Midbrain (tissue), 1 donor: ENCODE results near the gene PDE8A.

ENCODE experiments used
- DNase-seq: peaks from one replicate; lab custom pipeline; 2025; lab: John Stamatoyannopoulos, UW

PDE8A gene, protein sequence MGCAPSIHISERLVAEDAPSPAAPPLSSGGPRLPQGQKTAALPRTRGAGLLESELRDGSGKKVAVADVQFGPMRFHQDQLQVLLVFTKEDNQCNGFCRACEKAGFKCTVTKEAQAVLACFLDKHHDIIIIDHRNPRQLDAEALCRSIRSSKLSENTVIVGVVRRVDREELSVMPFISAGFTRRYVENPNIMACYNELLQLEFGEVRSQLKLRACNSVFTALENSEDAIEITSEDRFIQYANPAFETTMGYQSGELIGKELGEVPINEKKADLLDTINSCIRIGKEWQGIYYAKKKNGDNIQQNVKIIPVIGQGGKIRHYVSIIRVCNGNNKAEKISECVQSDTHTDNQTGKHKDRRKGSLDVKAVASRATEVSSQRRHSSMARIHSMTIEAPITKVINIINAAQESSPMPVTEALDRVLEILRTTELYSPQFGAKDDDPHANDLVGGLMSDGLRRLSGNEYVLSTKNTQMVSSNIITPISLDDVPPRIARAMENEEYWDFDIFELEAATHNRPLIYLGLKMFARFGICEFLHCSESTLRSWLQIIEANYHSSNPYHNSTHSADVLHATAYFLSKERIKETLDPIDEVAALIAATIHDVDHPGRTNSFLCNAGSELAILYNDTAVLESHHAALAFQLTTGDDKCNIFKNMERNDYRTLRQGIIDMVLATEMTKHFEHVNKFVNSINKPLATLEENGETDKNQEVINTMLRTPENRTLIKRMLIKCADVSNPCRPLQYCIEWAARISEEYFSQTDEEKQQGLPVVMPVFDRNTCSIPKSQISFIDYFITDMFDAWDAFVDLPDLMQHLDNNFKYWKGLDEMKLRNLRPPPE

DNA sequence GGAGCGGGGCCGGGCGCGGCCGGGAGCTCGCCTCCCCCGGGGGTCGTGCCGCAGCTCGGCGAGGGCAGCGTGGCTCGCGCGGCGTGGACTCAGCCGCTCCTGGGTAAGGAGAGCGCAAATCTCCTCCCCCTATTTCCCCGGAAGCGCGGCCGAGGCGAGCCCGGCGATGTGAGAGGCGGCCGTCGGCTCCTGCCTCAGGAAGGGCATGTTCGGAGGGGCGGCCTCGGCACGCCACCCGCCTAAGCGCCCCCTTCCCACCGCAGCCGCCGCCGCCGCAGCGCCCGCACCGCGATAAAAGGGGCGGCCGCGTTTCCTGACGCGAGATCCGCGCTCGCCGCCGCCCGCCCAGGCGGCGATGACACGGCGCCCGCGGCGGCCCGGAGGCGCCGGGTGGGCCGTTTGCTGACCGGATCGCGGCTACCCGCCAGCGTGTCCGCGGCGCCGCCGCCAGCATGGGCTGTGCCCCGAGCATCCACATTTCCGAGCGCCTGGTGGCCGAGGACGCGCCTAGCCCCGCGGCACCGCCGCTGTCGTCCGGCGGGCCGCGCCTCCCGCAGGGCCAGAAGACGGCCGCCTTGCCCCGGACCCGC is at the start of gene PDE8A:
TSS of gene PDE8A (plus strand) at position 146 of the 590 bp plus-strand sequence. CDS start at position 453, 307 bp downstream.
- no peak for DNase-seq

DNA sequence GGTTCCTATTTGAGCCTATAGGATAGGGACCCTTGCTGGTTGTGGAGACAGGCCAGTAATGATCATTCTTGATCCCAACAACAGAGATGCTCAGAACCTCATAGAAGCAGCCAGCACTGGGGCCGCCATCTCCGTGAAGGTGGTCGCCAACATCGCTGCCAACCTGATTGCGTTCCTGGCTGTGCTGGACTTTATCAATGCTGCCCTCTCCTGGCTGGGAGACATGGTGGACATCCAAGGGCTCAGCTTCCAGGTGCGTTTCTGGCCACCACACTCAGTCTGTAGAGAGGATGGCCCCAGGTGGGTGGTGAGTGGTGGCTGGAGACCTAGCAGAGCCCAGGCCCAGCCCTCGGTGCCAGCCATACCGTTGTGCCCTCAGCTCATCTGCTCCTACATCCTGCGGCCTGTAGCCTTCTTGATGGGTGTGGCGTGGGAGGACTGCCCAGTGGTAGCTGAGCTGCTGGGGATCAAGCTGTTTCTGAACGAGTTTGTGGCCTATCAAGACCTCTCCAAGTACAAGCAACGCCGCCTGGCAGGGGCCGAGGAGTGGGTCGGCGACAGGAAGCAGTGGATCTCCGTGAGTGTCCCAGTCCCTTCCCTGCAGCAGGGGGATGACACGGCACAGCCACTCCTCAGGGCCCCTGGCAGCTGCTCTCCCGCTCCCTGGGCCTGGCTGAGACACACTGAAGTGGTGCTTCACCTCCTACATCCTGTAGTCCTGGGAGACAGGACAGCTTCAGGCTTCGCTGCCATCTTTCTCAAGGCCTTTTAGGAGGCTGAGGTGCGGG is 46.5 kb upstream of the PDE8A start:
- DNase-seq: no peak

DNA sequence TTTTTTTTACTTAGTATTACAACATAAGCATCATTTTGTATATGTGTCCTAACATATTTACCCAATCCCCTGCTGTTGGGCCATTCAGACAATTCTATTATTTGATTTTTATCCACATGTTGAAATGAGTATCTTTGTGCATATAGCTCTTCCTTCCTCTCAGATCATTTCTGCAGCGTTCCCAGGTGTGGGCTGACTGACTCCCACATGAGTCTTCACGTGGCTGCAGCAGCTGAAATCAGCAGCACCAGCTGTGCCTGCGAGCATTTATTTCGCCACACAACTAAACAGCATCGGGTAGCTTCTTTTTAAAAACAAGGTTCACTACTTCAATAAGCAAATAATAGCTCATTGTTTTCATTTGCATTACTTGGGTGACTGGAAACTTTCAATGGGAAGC is 44.5 kb upstream of the PDE8A start:
- no peak for DNase-seq

DNA sequence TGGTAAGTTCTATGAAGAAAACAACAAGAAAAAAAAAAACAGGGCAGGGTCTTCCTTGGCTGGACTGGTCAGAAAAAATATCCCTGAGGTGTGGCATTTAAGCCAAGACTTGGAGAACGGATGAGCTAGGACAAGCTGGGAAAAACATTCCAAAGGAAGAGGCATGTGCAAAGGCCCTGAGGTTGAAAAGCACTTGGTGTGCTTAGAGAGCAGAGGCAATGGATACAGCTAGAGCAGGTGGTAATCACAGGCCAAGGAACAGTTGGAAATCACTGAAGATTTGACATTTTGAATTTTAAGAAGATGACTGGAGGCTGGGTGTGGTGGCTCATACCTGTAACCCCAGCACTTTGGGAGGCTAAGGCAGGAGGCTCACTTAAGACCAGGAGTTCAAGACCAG is 42.9 kb upstream of the PDE8A start:
- no peak for DNase-seq

DNA sequence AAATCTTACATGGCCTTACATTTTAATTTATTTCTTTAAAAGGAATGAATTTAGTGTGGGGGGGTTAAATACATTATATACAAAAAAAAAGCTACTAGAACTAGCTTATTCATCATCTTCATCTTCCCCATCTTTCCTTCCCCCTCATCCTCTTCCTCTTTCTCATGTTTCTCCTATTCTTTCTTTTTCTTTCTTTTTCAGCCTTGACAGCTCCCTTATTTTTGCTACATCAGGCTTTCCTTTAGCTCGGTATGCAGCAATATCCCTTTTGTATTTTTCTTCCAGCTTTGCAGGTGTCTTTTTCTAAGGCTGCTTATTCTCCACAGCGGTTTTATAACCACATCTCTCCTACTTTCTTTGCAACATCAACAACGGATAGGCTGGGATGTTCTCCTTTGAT is 41.3 kb upstream of the PDE8A start:
- DNase-seq: no peak

DNA sequence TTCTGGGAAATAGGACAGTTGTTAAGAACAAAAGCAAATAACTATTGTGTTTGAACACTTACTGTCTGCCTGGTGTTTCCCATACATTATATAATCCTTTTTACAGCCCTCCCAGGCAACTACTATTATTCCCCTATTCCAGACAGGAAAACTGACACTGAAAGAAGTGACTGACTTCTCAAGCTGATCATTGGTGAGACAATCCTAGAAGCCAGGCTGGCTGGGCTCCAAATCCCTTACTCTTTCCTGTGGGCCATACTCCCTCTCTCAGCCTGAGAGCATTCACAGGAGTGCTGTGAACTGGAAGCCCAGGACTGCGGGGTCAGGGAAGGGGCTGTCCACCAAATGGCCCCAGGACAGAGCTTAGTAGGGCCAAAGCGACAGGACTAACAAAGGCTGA is 39.2 kb upstream of the PDE8A start:
- no peak for DNase-seq

DNA sequence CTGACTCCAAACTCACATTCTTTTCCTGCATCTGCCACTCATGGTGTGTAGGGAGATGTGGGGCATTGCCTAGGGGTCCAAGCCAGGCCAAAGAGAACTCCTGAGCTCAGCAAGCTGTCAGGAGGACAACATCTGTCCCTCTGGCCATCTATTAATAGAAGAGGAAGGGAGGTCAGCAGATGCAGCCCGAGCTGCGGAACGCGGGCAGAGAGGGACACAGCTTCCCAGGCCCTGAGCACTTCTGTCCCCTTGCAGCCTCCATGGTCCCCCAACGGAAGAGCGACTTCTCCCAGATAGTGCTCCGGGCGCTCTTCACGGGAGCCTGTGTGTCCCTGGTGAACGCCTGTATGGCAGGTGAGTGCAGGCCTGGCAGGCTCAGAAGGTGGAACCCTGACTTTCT is 37.3 kb upstream of the PDE8A start:
- no peak for DNase-seq

DNA sequence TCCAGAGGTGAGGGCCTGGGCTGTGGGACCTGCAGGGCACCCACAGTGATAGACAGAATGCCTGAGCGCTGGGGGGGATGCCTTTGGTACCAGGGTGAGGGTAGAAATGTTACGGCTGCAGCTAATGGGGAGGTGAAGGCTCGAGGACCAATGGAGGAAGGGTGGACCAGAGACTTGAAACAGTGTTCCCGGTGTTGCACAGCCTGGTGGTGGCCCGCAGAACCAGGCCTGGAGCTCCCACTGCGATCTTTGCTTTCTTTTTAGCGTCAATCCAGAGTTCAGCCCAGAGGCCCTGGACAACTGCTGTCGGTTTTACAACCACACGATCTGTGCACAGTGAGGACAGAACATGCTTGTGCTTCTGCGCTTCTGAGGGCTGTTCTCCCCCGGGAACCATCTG is 36.8 kb upstream of the PDE8A start:
- no peak for DNase-seq

DNA sequence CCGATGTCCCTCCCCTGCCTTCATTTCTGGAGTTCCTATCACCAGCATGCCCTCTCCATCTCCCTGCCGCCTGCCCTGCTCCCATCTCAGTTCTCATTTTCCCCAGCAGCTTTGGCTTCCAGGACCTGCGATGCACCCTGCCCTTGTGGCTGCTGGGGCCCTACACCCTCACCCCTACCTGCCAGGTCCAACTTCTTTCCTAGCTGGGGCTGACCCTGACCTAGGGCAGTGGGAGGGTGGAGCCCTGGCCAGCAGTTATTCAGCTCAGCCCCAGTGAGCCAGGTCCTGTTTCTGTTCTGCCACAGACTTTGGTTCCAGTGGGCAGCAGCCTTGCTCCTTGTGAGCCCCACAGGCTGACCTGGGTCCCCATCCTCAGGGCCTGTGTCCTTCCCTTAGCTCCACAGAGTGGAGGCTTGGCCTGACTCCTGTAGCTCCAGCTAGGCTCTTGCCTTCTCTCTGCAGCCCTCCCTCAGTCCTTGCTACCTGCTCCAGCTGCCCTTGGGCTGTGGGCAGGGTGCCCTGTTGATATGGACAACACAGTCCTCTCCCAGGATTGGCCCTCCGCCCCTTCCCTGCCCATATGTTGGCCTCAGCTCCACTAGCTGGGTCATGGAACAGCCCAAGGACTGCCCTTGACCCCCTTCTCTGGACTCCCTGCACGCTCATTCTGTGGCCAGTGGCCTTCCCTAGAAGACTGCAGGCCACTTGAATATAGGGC is 34.7 kb upstream of the PDE8A start:
- no peak for DNase-seq

DNA sequence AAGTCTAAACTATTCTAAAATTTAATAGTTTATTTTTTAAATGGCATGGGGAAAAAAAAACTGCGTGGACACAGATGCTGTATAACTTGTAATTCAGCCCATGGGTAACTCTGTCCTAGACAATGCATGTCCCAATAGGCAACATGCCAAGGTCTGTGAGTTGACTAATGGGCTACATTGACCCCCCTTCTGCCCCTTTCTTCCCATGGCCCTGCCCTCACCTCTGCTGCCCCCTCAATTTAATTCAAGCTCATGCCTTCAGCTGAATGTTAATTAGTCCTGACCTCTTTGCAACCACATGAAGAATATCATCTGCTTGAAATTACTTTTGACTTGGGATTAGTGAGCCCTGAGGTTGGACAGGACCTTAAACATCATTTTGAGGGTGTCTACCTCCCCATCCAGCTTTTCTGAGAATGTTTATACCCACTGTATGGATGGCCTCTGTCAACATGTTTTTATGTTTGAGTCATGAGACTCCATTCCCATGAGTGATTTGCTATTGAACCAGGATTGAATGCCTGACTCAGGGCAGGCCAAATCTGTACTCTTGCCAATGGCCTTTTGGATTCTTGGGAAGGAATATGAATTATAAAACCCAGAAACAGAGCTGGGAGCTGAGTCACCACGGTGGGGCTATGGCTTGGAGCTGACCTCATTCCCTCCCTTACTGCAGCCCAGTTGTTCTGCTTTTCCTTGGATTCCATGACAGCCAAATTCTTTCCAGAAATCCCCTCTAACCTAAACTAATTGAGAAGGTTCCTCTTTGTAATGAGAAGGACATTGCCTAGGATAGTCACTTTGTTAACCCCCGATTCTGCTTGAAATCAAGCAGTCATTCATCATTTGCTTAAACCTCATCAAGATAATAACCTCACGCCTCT is 33.5 kb upstream of the PDE8A start:
- DNase-seq: no peak

DNA sequence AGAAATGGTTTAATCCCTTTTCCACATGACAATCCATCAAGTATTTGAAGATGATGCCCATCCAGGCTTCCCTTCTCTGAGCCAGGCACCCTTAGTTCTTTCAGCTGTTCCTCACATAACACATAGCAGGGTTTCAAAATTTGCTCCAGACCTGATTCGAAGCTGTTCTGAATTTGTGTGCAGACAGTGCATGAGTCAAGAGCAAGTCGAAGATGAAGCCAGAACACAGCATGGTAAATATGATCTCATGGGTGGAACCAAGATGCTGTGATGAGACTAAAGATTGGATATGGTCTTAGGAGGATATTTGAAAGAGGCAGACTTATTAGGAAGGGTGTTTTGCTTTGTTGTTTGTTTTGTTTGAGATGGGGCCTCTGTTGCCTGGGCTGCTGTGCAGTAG is 32.6 kb upstream of the PDE8A start:
- DNase-seq: no peak

DNA sequence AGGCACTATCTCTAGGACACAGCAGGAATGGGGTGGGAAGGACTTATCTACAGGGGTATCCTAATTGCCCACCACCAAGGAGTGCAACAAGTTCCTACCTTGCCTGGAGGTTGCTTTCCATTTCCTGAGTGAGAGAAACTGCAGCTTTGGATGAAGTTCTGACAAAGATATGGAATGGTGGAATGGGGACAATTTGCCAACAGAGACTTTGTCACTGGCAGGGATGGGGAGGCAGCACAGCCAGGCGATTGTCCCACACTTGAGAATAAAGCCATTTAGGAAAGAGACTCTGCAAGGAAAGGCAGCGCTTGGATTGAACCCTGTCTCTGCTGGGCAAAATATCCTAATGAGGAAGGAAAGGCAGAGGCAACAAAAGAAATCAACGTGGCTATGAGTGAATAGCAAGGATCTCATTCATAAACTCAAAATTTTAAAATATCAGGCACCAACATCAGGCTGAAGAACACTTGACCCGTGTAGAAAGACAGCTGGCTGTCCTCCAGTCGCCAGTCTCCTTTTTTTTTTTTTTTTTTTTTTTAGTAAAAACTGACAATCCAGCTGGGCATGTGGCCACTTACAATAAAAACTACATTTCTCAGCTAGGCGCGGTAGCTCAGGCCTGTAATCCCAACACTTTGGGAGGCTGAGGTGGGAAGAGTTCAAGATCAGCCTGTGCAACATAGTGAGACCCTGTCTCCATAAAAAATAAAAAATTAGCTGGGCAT is 31.6 kb upstream of the PDE8A start:
- DNase-seq: peak; percentile 48

DNA sequence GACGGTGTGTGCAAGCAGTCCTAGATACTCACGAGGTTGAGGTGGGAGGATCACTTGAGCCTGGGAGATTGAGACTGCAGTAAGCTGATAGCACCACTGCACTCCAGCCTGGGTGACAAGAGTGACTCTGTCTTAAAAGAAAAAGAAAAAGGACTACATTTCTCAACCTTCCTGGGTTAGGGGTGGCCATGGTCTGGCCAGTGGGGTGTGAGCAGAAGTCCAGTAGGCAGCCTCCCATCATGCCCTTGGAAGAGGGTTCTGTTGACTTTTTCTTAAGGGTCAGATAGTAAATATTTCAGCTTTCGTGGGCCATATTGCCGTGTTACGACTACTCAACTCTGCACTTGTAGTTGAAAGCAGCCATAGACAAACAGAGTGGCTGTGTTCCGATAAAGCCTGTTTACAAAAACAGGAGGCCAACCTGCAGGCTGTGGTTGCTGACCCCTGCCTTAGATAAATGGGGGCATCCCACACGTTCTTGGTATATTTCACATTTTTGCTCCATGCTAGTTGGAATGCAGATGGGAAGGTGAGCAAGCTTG is 31.0 kb upstream of the PDE8A start:
- DNase-seq: no peak

DNA sequence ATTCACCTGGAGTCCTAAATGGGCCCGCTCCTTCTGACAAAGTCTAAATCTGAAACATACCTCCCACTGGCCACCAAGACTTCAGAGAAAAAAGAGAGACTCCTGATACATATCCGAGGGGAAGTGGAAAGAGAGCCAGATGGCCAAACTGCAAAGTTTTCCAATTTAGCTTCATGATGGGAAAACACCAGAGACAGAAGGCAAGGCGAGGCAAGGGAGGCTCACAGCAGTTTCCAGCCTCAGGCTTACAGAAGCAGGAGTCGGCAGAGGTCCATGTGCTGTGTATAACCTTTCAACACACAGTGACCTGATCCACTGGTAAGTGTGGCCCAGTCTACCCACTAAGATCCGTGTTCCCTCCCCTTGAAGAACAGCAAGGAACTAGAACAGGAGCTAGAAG is 29.9 kb upstream of the PDE8A start:
- DNase-seq: no peak

DNA sequence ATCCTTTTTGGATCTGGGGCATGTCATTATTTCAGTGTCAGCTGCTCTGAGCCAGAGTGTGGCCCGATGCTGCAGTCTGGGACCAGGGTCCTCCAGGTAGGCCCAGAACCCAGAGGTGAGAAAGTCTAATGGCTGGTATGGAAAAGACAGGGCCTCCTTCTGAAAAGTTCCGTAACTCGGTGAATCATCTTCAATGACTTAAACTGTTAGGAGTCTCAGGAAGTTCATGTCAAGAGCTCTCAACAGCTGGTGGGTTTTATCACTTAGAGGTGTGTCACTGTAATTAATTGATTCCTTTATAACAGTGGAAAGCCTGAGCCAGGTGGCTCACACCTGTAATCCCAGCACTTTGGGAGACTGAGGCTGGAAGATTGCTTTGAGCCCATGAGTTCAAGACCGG is 28.5 kb upstream of the PDE8A start:
- no peak for DNase-seq

DNA sequence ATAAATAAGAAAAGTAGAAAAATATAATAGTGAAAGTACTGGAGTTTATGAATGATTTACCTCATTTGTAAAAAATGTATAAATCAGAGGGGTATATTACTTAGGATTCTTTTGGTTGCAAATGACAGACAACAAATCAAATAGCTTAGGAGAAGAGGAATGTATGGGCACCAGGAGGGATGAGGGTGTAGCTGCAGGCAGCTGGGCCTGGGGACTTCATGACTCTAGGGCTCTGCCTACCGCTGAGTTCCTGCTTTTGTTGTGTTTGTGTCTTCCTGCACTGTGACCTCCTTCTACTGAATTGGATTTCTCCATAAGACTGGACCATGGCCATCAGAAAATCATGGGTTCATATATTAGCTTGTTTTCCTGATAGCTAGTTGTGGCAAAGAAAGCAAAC is 27.9 kb upstream of the PDE8A start:
- DNase-seq: no peak

DNA sequence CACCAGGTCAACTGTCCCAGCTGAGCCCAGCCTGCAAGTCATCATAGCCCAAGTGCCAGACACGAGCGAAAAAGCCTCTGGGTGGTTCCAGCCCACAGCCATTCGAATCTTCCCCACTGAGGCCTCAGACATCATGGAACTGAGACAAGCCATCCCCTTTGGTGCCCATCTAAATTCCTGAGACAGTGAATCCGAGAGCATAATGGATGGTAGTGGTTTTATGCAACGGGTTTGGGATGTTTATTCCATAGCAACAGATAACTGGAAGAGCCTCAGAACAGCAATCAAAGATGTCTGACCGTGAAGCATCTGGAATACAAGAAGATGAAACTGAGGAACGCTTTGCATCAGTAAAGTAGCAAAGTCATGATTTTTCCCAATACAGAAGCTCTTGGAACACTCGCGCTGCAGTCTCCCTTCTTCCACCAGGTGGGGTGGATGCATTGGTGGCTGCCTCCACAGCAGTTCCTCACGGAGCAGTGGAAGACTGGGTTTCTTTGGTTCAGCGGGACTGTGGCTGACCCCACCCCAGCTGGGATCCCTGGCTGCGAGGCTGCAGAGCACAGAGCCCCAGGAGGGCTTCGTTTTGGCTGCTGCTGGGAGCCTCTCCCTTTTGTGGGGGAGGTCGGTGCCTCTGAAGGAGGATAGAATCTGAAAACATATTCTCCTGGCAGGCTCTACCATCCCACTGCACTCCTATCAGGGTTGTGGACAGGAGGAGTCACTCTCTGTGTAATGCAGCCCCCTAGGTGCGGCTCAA is 26.4 kb upstream of the PDE8A start:
- DNase-seq: peak; percentile 85

DNA sequence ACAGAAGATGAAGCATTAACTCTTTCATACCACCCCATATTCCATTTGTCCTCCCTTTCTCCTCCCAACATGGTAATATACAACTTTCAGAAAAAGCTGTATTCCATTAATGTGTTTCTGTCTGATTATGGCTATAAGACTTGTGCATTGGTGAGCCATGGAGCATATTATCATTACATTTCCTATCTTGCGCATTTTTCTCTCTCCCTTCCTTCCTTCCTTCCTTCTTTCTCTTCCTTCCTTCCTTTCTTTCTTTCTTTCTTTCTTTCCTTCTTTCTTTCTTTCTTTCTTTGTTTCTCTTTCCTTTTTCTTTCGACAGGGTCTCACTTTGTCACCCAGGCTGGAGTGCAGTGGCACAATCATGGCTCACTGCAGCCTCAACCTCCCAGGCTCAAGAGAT is 25.5 kb upstream of the PDE8A start:
- no peak for DNase-seq
